Inferior parietal cortex (tissue), 1 donor: ENCODE measurements around the gene MIOX.
A peak's percentile ranks its signal among the peaks of the same experiment; 100 is the strongest.

Experiments used
- DNase-seq: peaks from one replicate; pipeline ENCODE4 v3.0.0-alpha.2; 2016; ENCODE audit errors: extremely low spot score

Gene MIOX

DNA sequence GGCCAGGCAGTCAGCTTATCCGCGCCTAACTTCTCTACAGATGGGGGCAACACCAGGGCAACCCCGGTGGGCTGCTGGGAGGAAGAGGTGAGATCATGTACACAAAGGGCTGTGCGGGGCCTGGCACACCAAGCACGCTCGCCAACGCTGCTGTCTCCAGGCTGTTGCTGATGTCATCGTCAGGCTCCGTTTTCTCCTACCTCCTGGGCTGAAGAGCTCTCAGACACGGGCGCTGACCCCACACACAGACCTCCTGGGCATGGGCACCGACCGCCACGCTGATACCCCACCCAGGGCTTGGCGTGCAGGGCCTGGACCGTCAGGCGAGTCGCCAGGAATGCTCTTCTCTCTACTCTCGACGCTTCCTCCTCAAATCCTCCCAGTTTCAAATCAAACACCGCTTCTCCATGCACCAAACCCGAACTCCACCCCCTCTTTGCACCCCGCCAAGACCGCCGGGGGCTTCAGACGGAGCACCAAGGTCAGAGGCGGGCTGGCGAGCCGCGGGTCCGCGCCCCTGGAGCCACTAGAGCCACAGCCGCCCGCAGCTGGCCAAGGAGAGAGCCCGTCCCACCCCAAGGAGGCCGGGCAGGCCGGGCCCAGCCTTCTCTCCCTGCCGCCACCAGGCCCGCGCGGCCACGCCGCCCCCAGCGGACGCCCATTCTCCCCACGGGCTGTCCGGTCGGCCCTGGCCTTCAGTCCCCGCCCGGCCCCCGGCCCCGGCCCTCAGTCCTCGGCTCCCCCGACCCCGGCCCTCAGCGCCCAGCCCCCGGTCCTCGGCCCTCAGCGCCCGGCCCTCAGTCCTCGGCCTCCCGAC is 12.6 kb upstream of the MIOX start:
- no peak for DNase-seq

DNA sequence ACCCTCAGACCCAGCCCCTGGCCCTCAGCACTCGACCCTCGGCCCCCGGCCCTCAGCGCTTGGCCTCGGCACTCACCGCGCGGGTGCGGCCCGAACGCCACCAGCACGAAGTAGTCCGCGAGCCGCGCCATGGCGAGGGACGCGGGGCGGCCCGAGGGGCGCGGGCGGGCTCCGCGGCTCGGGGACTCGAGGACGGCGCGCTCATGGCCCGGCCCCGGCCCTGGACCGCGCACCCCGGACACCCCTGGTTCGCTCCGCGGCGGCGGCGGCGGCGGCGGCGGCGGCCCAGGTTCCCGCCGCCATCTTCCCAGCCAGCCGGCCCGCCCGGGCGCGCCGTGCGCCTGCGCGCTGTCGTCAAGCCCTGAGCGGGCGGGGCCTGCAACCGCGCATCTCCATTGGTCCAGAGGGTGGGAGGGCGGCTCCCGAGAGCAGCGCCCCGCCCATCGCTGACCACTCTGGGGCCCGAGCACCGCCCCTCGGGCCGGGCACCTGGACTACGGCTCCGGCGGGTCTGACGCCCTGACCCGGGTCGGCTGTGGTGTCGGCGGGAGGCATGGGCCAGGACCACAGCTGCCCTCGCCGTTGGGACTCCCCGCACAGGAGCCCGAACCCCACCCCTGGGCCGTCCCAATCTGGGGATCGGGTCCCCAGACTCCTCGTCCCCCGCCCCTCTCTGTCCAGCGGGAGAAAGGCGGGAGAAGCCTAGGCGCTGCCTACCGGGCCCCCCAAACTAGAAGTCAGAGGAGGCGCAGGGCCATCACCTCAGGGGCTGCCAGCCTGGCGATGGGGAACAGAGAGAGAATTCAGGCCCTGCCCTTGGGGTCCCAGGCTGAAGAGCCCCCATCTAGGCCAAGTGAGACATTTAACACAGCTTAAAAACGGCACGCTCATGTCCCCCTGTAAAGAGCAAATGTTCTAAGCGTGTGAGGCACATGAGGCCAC is 11.7 kb upstream of the MIOX start, which contains the start of gene SBF1:
Gene SBF1 (minus strand): TSS at position 326 of the 942 bp plus-strand sequence. CDS start 195 bp downstream, at position 131.
- DNase-seq = peak; percentile 86

DNA sequence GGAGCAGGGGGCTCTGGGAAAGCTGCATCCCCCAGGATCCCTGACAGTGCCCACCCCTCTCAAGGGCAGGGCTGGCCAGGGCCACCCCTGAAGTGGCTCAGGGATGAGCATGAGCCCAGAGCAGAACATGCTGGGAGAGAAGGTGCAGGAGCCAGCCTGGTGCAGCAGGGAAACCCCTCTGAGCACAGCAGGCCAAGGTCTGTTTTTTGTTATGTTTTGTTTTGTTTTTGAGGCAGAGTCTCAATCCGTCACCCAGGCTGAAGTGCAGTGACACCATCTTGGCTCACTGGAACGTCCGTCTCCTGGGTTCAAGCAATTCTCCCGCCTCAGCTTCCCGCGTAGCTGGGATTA is 11.0 kb upstream of the MIOX start:
- DNase-seq = no peak

DNA sequence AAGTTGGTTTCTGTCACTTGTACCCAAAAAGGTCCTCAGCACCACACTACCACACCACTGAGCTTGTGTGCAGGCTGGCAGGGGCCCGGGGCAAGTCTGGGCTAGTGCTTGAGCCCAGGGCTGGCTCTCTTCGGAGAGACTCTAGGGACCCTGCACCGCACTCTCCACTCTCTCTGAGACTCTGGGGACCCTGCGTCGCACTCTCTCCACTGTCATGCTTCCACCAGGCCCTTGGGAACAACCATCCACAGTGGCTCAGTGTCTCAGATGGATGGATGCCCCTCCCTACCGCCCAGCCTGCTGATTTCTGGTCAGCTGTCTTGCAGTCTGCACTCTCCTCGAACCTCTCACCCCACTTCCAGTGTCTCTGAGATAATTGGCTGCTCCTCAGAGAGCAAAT is 9.8 kb upstream of the MIOX start:
- no peak for DNase-seq

DNA sequence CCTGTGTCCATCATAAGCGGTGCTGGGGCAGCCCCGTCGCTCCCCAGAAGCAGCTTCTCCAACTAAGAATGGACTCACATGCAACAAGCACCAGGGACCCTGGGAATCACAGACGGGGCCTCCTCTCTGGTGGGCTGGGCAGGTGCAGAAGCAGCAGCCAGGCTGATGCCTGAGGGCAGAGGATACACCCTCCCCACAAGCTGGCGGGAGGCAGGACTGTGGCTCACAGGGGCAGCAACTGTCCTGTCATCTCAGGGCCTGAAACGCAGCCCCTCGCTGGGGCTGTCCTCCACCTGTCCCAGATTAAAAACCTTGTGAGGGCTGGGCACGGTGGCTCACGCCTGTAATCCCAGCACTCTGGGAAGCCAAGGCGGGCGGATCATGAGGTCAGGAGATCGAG is 8.7 kb upstream of the MIOX start:
- no peak for DNase-seq

DNA sequence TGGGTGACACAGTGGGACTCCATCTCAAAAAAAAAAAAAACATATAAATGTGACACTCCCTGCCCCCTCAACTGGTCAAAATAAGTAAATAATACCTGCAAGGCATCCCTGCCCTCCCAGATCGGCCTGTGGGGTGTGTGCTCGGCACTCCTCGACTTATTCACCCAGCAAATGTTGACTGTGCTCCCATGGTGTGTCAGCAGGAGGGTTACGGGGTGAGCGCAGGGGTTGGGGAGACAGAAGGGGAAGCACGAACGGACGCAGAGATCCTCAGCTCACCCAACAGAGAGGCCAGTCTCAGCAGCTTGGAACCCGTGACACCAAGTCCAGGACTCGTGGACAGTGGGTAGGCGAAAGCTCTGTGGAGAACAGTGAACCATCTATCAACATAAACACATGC is 6.9 kb upstream of the MIOX start:
- DNase-seq = no peak

DNA sequence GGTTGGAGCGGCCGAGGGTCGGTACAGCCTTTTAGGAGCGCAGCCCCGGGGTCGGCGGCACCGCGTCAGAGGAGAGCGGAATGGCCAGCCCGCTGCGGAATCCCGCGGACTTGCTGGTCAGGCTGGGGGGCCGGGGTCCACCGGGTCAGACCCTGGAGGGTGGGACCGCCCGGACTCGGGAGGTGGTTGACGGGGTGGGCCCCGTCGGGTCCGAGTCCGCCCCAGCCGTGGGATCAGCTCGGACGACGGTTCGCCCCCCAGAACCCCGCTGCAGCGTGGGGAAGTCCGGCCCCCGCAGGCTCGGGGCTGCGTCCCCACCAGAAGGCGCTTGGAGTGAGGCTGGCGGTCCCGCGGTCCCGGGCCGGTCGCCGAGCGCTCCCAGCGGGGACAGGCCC is 5.6 kb upstream of the MIOX start:
- no peak for DNase-seq

DNA sequence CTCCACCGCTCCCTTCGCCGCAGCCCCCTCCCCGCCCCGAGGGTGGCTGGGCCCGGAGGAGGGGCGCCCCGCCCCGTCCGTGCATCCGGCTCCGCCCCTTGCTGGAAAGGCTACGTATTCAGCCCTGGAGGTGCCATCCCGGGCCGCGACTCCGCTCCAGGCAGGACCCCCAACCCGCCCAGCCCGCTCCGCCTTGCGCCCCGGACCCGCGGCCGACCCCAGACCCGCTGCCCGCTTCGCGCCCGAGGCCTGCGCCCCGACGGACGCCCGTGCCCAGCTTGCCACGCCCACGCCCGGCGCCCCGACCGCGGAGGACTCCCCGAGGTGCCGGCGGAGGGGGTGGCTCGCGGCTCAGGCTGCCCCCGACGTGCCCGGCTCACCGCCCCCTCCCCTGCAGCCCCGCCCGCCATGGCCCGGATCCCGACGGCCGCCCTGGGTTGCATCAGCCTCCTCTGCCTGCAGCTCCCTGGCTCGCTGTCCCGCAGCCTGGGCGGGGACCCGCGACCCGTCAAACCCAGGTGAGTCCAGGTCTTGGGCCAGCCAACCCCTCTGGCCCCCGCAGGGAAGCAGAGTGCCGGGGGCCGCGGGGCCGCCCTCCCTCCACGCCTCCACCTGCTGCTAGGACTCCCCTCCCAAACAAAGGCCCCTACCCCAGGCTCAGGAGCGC is 5.1 kb upstream of the MIOX start, which contains the start of gene ADM2:
Gene ADM2 (plus strand): TSS at position 104 of the 667 bp plus-strand sequence. CDS start 305 bp downstream, at position 409.
- no peak for DNase-seq

DNA sequence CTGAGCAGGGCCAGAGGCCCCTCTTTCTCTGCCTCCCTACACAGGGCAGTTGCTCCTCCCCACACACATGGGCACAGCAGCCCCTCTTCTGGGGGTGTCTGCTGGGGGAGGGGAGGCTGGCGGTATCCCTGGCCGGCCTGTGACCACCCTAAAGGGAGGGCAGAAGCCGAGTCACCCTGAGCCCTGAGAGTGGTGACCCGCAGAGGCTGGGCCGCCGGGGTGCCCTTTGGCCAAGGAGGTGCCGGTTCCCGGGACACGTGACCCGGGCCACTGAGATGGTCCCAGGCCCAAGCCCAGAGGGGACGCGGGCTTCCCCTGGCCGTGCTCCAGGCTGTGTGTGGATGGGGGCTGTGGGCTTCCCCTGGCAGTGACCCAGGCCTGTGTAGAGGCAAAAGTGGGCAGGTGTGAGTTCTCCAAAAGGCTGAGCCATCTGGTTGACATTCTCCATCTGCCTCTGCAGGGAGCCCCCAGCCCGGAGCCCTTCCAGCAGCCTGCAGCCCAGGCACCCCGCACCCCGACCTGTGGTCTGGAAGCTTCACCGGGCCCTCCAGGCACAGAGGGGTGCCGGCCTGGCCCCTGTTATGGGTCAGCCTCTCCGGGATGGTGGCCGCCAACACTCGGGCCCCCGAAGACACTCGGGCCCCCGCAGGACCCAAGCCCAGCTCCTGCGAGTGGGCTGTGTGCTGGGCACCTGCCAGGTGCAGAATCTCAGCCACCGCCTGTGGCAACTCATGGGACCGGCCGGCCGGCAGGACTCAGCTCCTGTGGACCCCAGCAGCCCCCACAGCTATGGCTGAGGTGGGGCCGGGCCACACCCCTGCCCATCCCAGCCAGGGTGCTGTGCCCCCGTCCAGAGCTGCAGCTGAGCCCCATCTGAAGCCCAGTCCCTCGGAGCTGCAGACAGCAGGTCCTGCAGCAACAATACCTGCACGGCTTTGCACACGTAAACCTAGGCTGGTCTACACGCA is 4.3 kb upstream of the MIOX start:
- DNase-seq = no peak

DNA sequence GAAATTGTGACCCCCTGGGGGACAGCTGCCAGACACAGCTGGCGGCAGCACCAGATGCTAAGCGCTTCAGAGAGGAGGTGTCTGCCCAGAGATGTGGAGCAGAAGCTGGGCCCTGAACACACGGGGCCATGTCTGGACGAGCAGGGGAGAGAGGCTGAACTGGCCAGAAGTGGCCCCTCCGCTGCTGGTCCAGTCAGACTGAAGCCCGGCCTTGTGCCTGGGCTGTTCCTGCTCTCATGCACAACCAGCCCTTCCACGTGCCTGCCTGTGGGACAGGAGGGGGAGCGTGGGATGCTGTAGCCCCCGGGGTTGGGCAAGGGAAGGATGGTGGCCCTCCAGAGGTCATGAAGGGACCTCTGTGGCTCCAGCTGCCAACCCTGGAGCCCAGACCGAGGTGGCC is 3.6 kb upstream of the MIOX start:
- DNase-seq = no peak

DNA sequence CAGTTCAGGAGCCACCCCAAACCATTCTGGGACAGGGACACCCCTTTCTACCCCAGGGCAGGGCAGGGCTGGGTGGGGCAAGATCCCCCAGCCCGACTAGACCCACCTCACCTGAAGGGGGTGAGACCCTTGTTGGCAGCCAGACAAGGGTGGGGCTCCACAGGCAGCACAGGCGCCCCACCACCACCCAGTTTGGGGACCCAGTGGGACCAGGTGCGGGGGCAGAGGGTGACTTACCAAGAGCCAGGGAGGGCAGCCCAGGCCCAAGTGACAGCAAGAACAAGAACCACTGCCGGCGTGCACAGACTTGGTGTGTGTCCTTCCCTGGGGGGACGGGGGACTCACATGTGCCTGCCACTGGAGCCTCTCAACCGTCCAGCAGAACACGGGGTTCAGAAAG is 3.1 kb upstream of the MIOX start:
- no peak for DNase-seq

DNA sequence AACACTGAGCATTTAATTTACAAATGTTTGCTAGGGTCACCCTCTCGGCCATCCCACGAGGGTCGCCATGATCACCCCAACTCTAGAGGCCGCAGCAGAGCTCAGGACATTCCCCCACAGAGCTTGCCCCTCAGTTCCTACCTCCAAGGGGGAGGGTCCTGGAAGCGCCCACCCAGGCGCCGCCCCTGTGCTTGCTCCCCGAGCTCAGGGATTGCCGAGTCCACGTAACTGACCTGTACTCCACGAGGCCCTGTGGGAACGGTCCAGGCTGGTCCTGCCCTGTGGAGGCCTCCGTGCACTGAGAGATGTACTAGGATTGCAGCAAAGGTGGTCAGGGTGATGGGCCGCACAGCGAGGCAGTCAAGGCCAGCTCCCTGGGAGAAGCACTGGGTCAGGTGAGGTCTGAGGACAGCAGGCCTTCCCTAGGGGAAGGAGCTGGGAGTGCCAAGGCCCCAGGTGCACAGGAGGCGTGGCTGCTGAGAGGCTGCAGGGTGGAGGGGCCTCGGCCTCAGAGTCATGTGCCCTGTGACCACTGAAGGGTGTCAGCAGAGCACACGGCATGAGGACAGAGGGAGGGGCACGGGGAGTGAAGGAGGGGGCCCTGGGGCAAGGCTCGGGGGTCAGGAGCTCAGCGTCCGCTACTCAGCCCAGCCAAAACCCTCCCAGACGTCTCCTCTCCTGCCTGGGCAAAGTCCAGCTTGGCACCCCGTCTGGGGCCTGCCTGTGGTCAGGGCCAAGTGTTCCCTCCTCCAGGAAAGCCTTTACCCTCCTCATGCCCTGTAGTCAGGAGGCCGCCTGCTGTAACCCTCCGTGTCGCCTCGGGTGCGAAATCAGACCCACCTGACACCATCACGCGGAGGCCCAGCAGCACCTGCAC is 2.4 kb upstream of the MIOX start:
- no peak for DNase-seq

DNA sequence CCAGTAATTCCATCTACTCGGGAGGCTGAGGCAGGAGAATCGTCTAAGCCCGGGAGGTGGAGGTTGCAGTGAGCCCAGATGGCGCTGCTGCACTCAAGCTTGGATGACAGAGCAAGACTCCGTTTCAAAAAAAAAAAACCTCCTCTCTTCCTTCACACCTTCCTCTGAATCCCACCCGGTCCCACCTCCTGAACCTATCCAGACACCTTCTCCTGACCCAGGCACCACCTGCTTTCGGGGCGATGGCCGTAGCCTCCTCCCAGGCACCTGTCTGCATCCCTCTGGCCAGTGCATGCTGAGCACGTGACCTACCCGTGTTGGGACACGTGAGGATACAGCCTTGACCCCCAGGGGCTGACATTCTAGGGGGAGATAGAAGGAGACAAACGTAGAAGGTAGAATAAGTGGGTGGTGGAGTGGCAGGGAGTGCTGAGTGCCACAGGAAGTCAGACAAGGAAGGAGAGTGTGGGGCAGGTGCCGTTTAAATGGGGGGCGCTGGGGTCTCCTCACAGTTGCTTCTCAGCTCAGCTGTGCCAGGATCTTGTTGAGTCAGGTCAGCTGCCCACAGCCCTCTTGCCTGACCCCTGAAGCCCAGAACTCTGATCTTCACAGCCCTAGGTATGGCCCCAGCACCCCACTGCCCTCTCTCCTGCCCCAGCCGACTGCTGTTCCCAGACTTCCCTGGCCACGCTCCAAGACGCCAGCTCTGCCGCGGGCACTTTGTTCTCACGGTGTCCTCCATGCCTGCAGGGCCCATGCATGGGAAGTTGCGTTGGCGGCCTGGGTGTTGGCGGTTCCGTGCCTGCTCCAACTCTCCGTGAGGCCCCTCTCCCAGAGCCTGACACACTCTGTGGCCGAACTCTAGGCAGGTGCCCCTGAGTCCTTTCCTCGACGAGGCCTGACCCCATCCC is 1.2 kb upstream of the MIOX start:
- no peak for DNase-seq

DNA sequence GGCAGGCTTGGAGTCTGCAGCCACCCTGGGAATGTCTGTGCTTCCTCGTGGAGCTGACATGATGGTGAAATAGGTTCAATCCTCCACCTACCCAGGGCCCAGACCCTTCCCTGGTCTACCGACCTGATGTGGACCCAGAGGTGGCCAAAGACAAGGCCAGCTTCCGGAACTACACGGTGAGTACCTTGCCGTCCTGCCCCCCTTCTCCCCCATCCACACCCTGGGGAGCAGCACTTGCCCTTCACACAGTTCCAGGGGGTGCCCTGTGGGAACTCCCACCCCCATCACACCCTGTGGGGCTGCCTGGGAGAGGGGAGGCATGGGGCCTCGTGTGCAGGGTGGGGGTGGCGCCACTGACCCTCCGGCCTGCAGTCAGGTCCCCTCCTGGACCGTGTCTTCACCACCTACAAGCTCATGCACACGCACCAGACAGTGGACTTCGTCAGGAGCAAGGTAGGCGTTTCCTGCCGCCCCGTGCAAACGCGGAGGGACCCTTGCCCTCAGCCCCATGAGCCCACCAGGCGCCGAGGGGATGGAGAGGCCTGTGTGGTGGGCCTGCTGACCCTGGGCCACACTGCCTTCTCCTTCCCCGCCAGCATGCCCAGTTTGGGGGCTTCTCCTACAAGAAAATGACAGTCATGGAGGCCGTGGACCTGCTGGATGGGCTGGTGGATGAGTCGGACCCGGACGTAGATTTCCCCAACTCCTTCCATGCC is 789 bp downstream of the MIOX start:
- DNase-seq = no peak

DNA sequence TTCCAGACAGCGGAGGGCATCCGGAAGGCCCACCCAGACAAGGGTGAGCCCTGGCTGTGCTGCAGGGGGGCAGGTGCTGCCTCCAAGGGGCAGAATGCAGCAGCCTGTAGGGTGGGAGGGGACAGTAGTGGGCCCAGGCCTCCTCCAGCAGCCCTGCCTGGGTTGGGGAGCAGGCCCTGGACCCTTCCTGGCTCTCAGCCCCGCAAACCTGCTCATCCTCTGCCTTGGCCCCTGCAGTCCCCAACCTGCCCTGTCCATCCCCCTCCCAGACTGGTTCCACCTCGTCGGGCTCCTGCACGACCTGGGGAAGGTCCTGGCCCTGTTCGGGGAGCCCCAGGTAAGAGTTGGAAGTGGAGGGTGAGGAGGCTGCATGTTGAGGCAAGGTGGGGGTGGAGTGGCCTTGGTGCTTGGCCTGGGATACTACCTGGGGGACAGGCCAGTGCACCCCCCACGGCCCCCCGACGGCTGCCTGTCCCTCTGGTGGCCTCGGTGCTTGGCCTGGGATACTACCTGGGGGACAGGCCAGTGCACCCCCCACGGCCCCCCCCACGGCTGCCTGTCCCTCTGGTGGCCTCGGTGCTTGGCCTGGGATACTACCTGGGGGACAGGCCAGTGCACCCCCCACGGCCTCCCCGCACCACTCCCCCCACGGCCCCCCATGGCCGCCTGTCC is 1.5 kb downstream of the MIOX start:
- no peak for DNase-seq

DNA sequence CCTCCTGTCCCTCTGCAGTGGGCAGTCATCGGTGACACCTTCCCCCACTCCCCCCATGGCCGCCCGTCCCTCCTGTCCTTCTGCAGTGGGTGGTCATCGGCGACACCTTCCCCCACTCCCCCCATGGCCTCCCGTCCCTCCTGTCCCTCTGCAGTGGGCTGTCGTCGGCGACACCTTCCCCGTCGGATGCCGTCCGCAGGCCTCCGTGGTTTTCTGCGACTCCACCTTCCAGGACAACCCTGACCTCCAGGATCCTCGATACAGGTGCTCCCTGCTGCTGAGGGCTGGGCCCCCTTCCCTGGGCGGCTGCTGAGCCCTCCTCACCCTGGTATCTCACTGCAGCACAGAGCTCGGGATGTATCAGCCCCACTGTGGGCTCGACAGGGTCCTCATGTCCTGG is 2.2 kb downstream of the MIOX start:
- no peak for DNase-seq

DNA sequence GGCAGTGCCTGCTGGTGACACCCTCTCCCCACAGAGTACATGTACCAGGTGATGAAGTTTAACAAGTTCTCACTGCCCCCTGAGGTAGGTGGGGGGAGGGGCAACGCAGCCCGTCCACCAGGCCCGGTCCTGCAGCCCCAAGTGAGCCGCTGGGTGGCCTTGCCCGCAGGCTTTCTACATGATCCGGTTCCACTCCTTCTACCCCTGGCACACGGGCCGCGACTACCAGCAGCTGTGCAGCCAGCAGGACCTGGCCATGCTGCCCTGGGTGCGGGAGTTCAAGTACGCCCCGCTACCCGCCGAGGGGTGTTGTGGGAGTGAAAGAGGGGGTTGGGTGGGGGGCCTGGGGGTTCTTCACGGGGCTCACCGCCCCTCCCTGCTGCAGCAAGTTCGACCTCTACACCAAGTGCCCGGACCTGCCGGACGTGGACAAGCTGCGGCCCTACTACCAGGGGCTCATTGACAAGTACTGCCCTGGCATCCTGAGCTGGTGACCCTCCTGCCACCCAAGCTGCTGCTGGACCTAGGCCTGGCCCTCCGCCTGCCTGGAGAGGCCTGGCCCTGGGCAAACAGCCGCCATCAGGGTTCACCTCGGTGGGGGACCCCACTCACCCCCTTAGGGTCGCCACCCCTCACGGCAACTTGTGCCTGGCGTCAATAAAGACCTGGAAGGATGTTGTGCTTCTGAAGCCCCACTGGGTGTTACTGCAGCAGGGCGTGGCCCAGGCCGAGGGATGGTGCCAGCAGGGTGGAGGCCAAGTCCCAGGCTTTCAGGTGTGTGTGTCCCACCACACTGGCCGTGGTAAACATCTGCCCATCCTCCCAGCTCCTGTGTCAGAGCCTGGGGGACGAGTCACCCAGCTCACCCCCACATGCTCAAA is 2.9 kb downstream of the MIOX start:
- DNase-seq = no peak
